GM19395 (cell line): Measurements from ENCODE around the gene NOLC1.

Experiments
- ATAC-seq: cut with Tn5 transposase; IDR thresholded peaks from one replicate; pipeline ENCODE4 v1.9.1; 2021; ENCODE audit warnings: mild to moderate bottlenecking, moderate library complexity; ENCODE audit not compliant: unreplicated experiment

NOLC1 gene

DNA sequence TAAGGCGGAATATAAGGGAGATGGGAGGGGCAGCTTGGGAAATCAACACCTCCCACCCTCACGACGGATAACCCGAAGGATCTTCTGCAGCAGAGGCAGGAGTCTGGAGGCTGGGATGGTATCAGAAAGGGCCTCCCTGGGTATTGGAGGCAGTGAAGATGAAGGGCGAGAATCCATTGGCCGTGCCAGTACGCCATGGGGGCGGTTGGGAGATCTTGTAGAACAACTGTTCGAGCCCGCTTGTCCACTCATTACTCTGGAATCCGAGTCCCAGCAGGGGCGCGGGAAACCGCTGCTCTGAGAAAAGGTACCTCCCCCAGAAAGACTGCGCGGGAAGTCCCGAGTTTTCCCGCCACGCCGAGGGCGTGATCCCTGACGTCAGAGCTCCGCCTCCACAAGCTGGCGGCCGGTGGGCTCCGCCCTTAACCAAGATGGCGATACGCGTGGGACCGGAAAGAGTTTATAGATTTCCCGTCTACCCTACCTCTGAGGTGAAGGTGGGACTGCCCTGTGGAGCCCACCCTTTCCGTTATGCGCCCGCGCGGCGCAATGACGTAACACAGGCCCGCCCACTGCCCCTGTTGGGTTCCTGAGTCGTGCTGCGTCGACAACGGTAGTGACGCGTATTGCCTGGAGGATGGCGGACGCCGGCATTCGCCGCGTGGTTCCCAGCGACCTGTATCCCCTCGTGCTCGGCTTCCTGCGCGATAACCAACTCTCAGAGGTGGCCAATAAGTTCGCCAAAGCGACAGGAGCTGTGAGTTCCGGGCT is at the start of gene NOLC1:
Gene NOLC1, plus strand, starts transcription at position 616 of the 771 bp plus-strand sequence. Its CDS starts 22 bp downstream, at position 638.
- ATAC-seq: peak; percentile 94

DNA sequence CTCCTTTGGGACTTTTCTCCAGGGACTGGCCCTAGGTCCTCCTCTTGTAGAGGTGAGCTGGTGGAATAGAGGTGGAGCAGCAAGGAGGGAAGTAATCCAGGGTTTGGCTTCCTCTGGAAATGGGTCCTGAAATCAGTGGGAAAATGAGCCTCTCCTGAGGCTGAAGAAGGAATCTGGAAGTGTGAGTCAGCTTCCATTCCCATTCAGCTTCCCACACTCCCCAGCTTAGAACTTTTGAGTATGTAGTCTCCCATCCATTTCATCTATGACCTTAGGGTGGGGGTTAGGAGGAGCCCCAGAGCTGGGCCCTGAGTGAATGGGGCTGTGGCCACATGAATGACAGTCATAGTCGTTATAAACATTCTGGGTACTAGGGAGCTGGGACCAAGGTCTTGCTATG is 49.8 kb upstream of the NOLC1 start:
- no peak for ATAC-seq

DNA sequence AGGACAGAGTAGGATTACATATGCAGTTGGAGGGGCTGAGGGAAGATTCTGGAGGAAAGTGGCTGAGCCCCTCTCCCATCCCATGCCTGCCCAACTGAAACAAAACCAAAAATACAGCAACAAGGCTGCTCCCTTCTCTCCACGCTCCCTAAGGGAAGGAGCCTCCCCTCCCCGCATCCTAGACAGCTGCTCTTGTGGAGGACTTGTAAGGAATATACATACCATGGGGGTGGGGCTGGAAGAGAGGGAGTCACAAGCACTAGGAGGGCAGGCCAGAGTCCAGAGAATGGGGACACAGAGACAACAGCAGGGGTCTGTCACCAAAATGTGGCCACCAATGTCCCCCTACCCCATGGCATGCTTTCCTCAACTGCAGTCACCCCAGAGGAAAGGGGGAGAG is 45.2 kb upstream of the NOLC1 start:
- no peak for ATAC-seq

DNA sequence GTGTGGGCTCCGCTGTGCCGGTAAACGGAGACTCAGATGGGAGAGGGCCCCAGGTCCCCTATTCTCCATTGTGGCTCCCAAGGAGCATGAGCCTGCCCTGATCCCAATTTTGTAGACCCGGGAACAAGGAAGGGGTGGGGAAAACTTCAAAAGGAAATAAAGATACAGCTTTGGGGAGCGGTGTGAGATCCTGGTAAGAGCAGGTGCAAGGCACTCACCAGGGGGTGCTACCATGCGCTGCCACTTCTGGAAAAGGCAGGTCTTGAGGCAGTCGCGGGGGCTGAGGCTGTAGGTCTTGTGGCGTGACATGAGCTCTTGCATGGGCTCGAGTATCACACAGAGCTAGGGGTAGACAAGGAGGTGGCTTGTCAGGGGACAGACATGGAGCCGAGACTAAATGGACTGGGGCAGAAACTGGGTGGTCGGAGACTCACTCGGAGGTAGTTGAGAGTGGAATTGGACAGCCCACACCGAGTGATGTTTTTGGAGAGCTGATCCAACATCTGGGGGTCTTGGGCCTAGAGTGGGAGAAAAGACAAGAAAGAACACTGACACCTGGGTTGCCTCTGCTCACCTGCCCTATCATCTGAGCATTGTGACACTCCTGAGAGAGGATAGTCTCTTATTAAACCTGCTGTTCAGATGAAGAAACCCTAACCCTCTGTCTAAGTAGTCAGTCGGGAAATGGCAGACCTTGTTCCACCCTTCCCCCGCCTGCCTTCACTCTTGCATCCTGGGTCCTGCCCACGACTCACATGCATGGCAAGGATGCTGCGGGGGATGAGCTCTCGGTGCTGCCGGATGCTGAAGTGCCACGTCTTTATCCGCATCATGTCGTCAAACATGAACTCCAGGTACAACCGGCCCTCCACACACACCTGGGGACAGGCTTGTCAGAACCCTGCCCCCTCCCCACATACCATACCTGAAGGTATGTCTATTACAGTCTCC is 42.7 kb upstream of the NOLC1 start:
- no peak for ATAC-seq

DNA sequence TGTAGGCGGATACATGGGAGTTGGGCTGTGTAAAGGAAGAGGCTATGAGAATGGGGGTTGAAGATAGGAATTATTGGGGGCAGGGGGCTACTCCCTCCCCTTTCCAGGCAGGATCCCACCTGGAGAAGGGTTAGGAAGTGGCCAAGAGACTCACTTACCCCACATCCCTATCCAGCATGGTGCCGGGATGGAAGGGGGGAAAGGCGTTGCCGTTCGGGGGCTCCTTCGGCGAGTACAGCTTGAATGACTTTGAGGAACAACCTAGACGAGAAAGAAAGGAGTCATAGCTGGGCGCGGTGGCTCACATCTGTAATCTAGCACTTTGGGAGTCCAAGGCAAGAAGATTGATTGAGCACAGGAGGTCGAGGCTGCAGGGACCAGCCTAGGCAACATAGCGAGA is 40.9 kb upstream of the NOLC1 start:
- ATAC-seq: no peak

DNA sequence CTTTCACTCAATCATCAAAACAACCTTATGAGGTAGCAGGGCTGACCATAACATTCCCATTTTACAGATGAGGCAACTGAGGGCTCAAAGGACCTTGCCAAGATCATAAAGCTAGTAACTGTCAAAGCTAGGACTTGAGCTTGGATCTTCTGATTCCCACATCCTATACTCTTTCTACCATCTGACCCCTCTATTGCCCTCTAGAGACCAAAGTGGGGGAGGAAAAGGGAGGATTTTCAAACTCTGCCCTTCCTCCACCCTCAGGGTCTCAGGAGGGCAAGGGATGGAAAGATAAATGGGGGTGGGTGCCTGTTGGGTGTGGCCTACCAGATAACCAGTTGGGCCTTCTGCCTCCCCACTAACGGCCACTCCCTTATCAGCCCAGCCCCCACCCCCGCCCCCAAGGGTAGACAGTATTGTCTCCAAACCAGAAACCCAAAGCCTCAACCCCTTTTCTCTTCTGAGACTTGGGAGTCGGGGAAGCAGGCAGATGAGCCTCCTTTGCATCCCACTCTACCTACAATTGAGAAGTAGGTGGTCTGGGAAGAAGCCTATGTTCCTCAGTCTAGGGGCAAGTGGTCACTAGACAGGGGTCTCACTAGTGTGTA is 39.9 kb upstream of the NOLC1 start:
- ATAC-seq: no peak

DNA sequence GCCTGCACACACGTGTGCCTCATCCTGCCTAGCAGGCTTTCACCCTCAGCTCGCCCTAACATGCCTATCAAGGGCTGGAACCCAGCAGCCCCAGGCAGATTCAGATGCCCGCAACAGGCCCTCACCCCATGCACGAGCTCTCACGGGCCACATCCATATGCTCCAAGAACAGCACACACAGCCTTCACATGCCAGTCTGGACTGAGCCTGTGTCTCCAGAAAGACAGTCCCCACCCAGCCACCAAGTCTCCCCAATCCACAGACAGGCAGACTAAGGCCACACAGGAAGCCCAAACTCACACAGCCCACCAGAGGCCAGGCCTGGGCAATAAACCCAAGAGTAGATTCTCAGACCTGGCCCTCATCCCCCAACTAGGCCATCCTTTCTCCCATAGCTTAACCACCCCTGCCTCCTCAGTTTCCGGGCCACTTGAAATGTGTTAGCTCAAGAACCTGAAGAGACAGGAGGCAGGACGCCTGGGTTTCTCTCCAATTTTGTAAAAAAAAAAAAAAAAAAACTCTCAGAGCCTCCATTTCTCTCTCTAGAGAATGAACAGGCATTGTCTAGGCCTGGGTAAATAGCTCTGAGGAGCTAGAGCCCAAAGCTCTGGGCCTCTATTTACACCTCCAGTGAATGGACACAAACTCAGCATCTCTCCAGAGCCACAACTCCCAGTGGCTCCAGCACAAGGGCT is 38.8 kb upstream of the NOLC1 start:
- no peak for ATAC-seq

DNA sequence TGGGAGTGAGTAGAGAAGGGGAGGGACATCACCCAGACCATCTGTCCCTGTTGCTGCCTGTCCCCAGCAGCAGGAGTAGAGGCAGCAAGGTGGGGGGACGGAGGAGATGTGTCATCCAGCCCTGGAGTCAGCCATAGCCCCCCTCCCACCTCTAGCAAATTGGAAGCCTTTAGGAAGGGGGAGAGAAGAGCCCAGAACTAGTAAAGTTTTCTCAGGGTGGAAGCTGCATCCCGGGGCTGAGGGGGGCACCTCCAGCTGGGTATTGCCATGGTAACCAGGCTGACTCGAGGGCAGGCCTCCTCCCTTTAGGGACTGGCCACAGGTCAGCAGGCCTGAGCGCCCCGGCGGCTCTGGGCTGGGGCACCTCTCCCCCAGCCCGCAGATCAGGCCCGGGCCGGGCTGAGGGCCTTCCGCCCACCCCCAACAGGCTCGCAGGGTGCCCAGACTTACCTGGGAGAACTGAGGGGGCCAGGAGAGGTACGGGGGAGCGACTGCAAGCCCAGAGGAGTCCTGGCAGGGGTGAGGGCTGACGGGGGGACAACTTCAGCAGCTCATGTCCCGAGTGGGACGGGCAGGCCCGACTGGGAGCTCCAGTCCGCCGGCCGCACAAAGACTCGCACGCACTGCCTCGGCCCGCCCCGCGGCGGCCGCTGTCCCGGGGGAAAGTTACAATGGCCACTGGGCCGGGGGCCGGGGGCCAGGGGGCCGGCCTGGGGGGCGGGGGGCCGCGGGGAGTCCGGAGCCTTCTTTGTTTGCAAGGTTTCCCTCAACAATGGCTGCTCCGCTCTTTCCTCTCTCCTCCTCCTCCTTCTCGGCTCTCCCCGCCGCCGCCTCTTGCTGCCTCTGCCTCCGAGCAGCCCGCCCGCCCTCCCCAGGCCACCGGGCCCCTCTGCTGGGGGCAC is 38.0 kb upstream of the NOLC1 start:
- peak; percentile 21 for ATAC-seq

DNA sequence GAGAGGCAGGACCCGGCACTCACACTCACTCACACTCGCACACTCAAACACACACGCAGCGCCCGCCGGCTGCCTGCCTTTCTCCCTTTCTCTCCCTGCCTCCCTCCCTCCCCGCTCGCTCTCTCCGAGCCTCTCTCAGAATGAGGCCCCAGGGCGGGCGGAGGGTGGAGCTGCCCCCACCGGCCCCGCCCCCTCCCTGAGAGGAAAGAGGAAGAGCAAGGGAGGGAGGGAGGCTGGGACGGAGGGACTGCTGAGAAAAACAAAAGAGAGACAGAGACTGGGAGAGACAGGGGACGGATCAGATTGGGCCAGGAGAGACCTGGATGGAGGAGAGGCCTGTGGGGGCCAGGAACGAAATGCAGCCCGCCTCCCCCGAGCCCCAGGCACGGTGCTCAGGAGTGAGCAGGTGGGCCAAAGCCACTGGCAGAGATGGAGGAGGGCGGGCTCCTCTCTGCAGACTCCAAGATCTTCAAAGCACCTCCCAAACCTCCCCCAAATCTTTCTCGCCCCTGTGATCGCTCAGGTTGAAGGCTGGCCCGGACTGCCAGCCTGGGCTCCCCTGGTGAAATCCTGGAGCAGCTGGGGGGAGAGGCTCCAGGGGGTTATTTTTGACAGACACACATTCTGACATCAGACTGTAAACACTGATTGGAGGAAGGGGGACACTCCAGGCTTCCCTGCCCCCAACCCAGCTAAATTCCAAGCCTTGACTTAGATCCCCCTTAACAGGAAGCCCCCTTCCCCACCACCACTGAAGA is 37.1 kb upstream of the NOLC1 start:
- ATAC-seq: peak; percentile 72

DNA sequence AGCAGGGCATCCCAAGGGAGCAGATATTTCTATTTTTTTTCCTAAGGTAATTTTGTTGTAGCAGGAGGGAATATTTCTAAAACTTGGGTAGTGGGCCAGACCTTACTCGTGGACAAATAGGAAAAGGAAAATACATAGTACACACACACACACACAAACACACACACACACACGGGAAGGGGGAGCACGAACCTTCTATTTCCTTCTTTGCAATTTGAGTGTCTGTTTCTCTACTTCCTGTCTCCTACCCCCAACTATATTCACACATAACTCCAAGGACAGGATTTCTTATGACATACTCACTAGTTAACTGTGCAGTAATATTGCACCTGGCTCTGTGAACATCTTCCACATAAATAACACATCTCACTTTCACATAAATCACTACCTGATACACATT is 36.4 kb upstream of the NOLC1 start:
- ATAC-seq: no peak

DNA sequence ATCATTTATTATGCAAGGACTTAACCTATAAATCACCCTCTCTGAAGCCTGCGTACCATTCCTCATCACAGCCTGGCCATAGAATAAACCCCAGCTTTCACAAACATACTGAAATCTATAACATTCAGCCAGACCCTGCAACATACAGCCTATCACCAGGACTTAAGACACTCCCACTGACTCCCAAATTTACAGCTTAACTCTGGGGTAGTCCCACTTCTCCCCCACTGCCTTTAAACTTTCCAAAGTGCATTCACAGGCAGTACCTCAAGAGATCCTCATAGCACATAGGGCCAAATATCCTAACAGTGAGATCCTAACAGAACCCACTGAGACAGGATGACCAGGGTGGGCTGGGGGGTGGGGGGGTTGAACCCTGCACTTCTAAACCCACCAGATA is 35.5 kb upstream of the NOLC1 start:
- ATAC-seq: no peak

DNA sequence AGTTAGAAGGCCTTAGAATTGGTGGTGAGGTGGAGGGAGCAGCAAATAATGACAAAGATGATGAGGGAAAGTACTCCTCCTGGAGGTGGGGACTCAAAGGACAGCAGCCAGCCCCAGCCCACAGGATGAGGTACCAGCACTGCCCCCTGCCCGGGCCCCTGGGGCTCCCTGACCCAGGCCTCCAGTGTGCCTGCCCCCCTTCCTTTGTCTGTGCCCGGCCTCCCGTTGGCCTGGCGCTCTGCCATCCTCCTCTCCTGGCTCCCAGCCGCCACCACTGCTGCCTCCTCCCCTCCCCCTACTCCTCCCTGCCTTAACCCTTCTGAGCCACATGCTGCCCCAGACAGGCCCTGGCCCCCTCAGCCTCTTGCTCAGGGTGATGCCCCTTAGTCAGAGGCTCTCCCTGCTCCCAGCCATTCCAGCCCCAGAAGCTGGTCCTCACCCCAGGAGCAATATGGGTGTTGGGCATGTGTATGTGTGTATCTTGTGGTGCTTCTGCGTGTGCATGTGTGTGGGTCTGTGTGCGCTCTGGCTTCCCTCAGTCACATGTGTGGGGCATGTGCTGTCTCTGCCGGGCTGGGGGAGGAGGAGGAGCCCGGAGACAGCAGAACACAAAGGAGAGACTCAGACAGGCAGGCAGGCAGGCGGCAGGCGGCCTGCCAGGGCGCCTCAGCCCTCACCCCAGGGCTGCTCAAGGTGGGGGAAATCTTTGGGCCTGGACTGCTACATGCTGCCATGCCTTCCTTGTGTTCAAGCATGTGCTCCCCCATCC is 34.6 kb upstream of the NOLC1 start:
- no peak for ATAC-seq

DNA sequence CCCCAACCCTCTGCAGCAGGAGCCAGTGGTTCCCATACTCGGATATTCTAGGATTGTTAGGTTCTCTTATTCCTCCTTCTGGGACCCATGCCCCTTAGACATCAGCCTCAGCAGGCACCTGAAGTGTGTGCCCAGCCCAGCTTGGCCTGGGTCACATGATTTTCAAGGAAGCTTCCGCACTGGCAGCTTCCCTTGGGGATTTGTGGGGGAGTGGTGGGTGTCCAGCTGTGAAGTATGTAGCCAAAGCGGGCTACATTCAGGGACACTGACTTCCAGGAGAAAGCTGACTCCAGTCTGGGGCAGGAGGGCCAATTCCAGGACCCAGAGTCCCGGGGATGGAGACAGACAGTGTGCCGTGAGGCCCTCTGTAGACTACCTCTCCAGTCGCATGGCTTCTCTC is 33.3 kb upstream of the NOLC1 start:
- no peak for ATAC-seq

DNA sequence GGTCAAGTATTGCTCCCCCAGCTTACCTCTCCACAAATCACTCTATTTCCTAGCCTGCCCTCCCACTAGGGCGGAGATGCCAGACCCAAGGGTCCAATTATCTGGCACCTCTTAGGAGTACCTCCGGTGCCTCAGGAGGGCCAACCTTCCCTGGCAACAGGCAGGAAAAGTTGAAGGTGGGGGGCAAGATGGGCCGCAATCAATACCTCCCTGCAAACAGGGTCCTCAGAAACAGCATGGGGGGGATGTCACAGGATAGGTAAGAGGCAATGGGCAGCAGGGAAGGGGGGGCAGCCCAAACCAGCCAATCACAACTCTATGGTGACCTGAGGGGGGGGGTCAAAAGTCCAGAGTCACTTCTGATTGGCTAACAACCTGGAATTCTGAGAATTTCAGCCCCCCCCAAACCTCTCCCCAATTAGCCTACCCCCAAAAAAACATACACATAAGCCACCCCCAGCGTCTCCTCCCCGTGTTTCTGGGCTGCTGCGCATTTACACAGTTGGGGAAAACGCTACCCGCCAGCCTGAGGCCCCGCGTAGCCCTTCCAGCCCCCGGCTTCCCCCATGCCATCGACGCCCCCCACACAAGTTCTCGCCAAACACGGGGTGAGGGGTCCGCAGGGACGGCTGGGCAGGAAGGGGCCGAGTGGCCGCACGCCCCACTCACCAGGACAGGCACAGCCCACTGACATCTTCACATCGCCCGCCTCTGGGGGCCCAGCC is 32.6 kb upstream of the NOLC1 start:
- no peak for ATAC-seq

DNA sequence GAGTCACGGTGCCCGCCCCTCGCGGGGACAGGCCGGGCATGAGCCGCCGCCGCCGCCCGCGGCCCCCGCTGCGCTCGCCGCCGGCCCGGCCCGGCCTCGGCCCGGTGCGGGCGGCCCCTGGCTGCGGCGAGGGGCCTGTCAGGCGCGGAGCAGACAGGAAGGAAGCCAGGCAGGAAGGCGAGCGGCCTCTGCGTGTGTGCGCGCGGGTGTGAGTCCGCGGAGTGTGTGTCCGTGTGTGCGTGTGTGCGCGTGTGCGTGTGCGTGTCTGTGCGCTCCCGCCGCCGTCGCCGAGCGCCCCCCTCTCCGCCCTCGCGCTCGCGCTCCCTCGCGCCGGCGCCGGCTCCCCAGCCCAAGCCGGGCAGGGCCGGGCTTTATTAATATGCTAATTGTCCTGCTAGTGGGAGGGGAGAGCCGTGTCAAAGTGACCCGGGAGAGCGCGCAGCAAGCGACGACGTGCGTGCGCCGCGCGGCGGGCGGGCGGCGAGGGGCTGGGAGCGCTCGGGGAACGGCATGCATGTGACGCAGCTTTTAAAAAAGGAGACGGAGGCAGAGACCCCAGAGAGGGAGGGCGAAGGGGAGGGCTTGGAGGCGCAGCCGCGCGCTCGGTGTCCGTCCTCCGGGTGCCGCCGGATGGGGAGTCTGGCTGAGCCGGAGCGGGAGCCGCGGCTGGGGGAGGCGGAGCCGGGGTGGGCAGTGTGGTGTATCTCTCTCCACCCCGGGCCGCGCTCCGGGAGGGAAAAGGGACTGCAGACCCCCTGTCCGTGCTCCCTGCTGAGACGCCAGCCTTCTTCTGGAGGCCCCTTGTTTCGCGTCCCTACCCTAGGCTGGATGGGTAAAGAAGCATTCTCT is 31.8 kb upstream of the NOLC1 start, which contains the start of gene LDB1:
Gene LDB1, minus strand, starts transcription at position 227 of the 849 bp plus-strand sequence. CDS start 258 bp downstream, outside the sequence.
- peak; percentile 73 for ATAC-seq

DNA sequence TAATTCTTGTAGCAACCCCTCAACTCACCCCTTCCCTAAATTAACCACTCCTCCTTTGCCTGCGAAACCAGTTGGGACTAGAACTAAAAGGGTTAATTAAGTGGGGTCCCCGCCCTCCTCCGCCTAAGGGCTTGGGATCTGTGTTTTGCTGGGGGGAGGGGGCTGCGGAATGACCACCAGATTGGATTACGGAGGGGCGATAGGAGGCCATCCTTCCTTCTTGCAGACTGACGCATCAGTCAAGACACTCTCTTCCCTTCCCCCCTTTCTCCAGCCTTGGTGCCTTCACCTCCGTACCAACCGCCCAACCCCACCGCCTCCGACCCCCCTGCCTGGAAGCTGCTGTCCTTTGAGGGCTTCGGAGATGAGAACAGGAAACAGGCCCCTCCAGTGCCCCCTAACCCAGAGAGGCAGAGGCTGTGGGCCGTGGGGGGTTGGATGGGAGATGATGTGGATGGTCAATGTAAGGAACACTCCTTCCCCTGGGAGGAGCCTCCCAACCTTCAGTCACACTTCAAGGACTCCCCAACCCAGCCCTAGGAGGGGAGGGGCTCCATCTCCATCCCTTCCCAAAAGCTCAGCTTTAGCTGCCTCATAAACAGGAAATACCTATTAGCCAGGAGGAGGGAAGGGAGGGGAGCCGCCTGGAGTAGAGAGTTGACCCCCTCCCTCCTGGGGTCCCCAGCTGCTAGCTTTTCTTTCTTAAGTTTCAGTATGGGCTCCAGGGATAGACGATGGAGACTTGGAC is 31.0 kb upstream of the NOLC1 start:
- ATAC-seq: no peak
